Progenitor cell of endocrine pancreas (in vitro differentiated cells): ENCODE data around the gene GORAB. TPM values are rescaled to one million over a fixed set of nuclear protein-coding genes. Genes with fewer than 3 reads are reported as not detected.

Source experiments
- DNase-seq: peaks from one replicate; pipeline ENCODE4 v3.0.0; 2021; ENCODE audit warnings: low spot score; ENCODE audit not compliant: unreplicated experiment
- H3K27ac Mint-ChIP-seq: 2 replicates; pipeline ENCODE4 v1.8.0; 2021; ENCODE audit warnings: mild to moderate bottlenecking, moderate library complexity, mixed read lengths
- H3K27me3 Mint-ChIP-seq: 2 replicates; pipeline ENCODE4 v1.8.0; 2021; ENCODE audit warnings: mixed read lengths
- H3K36me3 Mint-ChIP-seq: 2 replicates; pipeline ENCODE4 v1.8.0; 2022; ENCODE audit warnings: mixed read lengths; ENCODE audit not compliant: insufficient read depth
- H3K4me1 Mint-ChIP-seq: 2 replicates; pipeline ENCODE4 v1.8.0; 2021; ENCODE audit warnings: low read depth, mixed read lengths
- H3K4me3 Mint-ChIP-seq: 2 replicates; pipeline ENCODE4 v1.8.0; 2021; ENCODE audit warnings: low read depth, mild to moderate bottlenecking, moderate library complexity, mixed read lengths
- H3K9me3 Mint-ChIP-seq: 2 replicates; pipeline ENCODE4 v1.8.0; 2021; ENCODE audit warnings: low read depth, mixed read lengths
- CTCF ChIP-seq: fragments of 200-600 bp; sonication (generic); IDR thresholded peaks from one replicate; pipeline ENCODE4 v1.5.0; 2021; ENCODE audit warnings: antibody characterized with exemption, mild to moderate bottlenecking; ENCODE audit not compliant: unreplicated experiment
- total RNA-seq: library from RNA; stranded (reverse); gene quantifications from 2 replicates; pipeline ENCODE4 v1.2.1, GENCODE V29; 2021

The GORAB gene
- total RNA-seq, 1 donor from 2014 or later, result 23.1 TPM

DNA sequence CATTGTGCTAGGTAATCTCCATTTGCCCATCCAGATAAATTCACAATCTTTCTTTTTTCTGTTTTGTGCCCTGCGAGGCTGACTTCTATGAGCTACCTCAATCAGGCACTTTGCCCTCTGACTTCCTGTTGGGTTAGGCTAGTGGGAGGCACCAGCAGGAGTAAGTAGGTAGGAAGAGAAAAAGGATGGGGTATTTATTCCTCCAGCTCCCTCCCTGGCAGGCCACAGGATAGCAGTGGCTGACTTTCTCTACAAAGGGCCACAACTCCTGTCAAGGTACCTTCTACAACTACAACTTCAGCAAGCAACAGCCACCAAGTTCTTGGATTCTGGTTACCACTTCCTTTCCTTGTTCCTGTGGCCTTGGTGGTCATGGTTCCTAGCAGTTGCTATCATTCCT, 18.8 kb upstream of the GORAB start:
- Mint-ChIP-seq H3K27me3 (no peaks in the 10 kb centered on the region), H3K36me3 (no peaks in the 10 kb centered on the region), H3K9me3 (no peaks in the 10 kb centered on the region), H3K4me1 (no peaks in the 10 kb centered on the region), H3K4me3 (no peak overlapping the region), H3K27ac (no peak overlapping the region)
- no peak for TF ChIP-seq CTCF
- DNase-seq, result no peak

DNA sequence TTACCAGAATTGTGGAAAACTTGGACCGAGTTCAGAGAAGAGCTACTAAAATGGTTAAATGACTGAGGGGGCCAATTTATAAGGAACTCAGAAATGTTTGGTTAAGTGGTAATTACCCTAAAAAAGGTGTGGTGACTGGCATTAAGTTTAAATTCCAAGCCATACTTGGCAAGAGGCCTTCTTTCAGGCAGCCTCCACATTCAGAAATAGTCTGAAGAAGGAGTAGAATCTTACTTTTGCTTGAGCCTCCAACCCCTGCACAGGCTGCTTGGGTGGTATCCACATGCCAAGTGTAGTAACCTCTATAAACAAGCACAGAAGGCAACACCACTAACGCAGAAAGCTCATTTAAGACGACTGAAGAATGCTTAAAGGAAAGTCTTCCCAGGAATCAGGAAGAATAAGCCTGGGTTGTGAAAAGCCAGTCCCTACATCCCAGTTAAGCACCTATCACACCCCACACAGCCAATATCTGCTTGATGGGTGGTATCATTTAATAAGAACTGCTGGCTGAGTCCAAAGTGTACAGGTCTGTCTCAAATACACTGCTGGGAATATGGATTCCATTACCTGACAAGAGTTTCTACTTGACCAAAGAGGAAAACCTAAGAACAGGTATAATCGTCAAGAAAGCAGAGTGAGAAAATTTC, 13.7 kb upstream of the GORAB start:
- no peak overlapping the region for H3K27ac Mint-ChIP-seq
- TF ChIP-seq CTCF, result no peak
- DNase-seq, result no peak
- no peaks in the 10 kb centered on the region for H3K36me3 Mint-ChIP-seq
- no peaks in the 10 kb centered on the region for H3K4me1 Mint-ChIP-seq
- no peaks in the 10 kb centered on the region for H3K9me3 Mint-ChIP-seq
- no peaks in the 10 kb centered on the region for H3K27me3 Mint-ChIP-seq
- H3K4me3 Mint-ChIP-seq, result no peak overlapping the region

GRCh38 chr1:170518965-170519364, 13.0 kb upstream of the GORAB start:
- TF ChIP-seq CTCF, result no peak

GRCh38 chr1:170520601-170521000, 11.4 kb upstream of the GORAB start:
- H3K27me3 Mint-ChIP-seq, result no peaks in the 10 kb centered on the region
- H3K4me1 Mint-ChIP-seq, result no peaks in the 10 kb centered on the region
- no peaks in the 10 kb centered on the region for H3K9me3 Mint-ChIP-seq
- no peak for DNase-seq
- TF ChIP-seq CTCF, result no peak
- no peak overlapping the region for H3K4me3 Mint-ChIP-seq
- H3K27ac Mint-ChIP-seq, result no peak overlapping the region
- H3K36me3 Mint-ChIP-seq, result no peaks in the 10 kb centered on the region

More at GRCh38 chr1:170518965-170519364, 13.0 kb upstream of the GORAB start:
- no peaks in the 10 kb centered on the region for H3K27me3 Mint-ChIP-seq
- no peaks in the 10 kb centered on the region for H3K9me3 Mint-ChIP-seq
- no peak overlapping the region for H3K4me3 Mint-ChIP-seq
- no peaks in the 10 kb centered on the region for H3K36me3 Mint-ChIP-seq
- DNase-seq, result no peak
- H3K27ac Mint-ChIP-seq, result no peak overlapping the region
- no peaks in the 10 kb centered on the region for H3K4me1 Mint-ChIP-seq

DNA sequence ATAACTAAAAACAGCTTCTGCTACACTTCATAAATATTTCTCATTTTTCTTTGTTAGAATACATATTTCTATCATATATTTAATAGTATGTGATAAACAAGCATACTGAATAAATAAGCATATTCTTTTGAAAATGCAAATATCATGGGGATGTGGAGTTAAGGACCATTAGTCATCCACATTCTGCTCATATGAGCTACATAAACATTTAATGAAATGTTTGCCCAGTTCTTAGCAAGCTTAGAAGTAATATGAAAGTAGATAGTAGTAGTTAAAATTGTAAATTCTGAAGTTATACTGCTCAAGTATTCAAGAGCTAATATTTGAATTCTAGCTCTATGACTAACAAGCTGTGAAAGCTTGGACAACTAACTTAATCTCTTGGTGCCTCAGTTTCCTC, 10.1 kb upstream of the GORAB start:
- Mint-ChIP-seq H3K36me3 (no peaks in the 10 kb centered on the region), H3K9me3 (no peaks in the 10 kb centered on the region)
- TF ChIP-seq CTCF, result no peak

More for the DNA sequence above, 10.1 kb upstream of the GORAB start:
- Mint-ChIP-seq H3K4me3 (no peak overlapping the region), H3K27ac (no peak overlapping the region), H3K4me1 (peaks cover 1% of the 10 kb centered on the region), H3K27me3 (no peaks in the 10 kb centered on the region)
- no peak for DNase-seq
